HCT116 (cell line): ENCODE results near the gene DNASE1L3. TPM values are rescaled to one million over a fixed set of nuclear protein-coding genes. Genes with fewer than 3 reads are reported as not detected.

Experiments
- ATAC-seq: fragments of 200-7000 bp; cut with Tn5 transposase; 2 replicates; pipeline ENCODE4 v1.9.1; 2020; ENCODE audit warnings: mild to moderate bottlenecking, moderate library complexity
- BruUV-seq: library from RNA; stranded (reverse); fragments of 400-500 nt; replicated peaks from 2 replicates; lab custom pipeline; 2021; lab: Mats Ljungman, UMichigan
- CTCF ChIA-PET: fragments of 300-600 bp; sonication (Branson Sonifier 250); formaldehyde crosslinking; loops from one replicate; lab custom pipeline; 2021; ENCODE audit warnings: antibody characterized with exemption; lab: Charles Lee
- POLR2A ChIA-PET: fragments of 300-600, 350-600 bp; sonication (Branson Sonifier 250); formaldehyde crosslinking; loops from one replicate; lab custom pipeline; 2021; ENCODE audit warnings: antibody characterized with exemption; lab: Charles Lee
- RAD21 ChIA-PET, 2 experiments: fragments of 300-600 bp; sonication (Branson Sonifier 250); formaldehyde crosslinking; loops; one replicate each; lab custom pipeline; 2023; ENCODE audit warnings: low total read pairs in 2 of 2; ENCODE audit not compliant: uncharacterized antibody in 2 of 2, unreplicated experiment in 2 of 2, low non-redundant PET in 1 of 2; lab: Charles Lee
- DNase-seq: peaks from one replicate; pipeline ENCODE4 v3.0.0-alpha.2; 2010; ENCODE audit warnings: low read depth, low spot score
- H2AFZ ChIP-seq: fragments of 200-600 bp; shearing (Covaris generic), sonication (generic); 2 replicates; pipeline ENCODE4 v1.6.1; 2017; ENCODE audit warnings: low read depth, mixed run types, mixed read lengths, antibody characterized with exemption, low read length; ENCODE audit not compliant: poor library complexity, severe bottlenecking
- H3K27ac ChIP-seq: 2 replicates; pipeline ENCODE4 v1.5.1; 2012; ENCODE audit warnings: low read depth, low read length
- H3K27me3 ChIP-seq: fragments of 200-600 bp; sonication (generic); 2 replicates; pipeline ENCODE4 v1.6.1; 2016; ENCODE audit warnings: mixed run types, low read length, mixed read lengths; ENCODE audit not compliant: insufficient read depth
- H3K36me3 ChIP-seq, 2 experiments: fragments of 200-500 bp in 1 of 2; fragments of 200-600 bp in 1 of 2; sonication (Bioruptor generic) in 1 of 2; sonication (generic) in 1 of 2; 2 replicates each; pipeline versions ENCODE4 v1.5.1 to v1.6.1; 2014 to 2016; ENCODE audit warnings: low read length in 2 of 2, inconsistent platforms in 1 of 2, mixed read lengths in 1 of 2, mixed run types in 1 of 2; ENCODE audit not compliant: insufficient read depth in 2 of 2, control insufficient read depth in 1 of 2
- H3K4me1 ChIP-seq, 2 experiments: fragments of 200-600 bp in 1 of 2; sonication (generic) in 1 of 2; 2 replicates each; pipeline versions ENCODE4 v1.5.1 to v1.6.1; 2012 to 2017; ENCODE audit warnings: low read length in 2 of 2, inconsistent platforms in 1 of 2, mild to moderate bottlenecking in 1 of 2, mixed read lengths in 1 of 2, mixed run types in 1 of 2, moderate library complexity in 1 of 2; ENCODE audit not compliant: insufficient read depth in 2 of 2, control insufficient read depth in 1 of 2
- H3K4me2 ChIP-seq: fragments of 200-600 bp; sonication (generic); 2 replicates; pipeline ENCODE4 v1.6.1; 2017; ENCODE audit warnings: mixed run types, low read length, mixed read lengths
- H3K4me3 ChIP-seq, 2 experiments: fragments of 200-600 bp in 1 of 2; sonication (generic) in 1 of 2; replicated peaks in 1 of 2; 2 replicates each; pipeline ENCODE4 v1.5.1; 2011 to 2016; ENCODE audit warnings: low read length in 2 of 2, control low read depth in 1 of 2, low read depth in 1 of 2, mild to moderate bottlenecking in 1 of 2, mixed read lengths in 1 of 2, mixed run types in 1 of 2
- H3K79me2 ChIP-seq: fragments of 200-600 bp; sonication (generic); 2 replicates; pipeline ENCODE4 v1.6.1; 2017; ENCODE audit warnings: mild to moderate bottlenecking, mixed run types, low read length, moderate library complexity, mixed read lengths; ENCODE audit not compliant: insufficient read depth
- H3K9ac ChIP-seq: fragments of 200-600 bp; sonication (generic); 2 replicates; pipeline ENCODE4 v1.6.1; 2016; ENCODE audit warnings: low read length, mixed read lengths
- H3K9me2 ChIP-seq: fragments of 200-600 bp; sonication (generic), shearing (Covaris generic); 2 replicates; pipeline ENCODE4 v1.6.1; 2017; ENCODE audit warnings: mixed run types, mild to moderate bottlenecking, moderate library complexity; ENCODE audit not compliant: insufficient read depth
- H3K9me3 ChIP-seq, 2 experiments: fragments of 200-500 bp in 1 of 2; fragments of 200-600 bp in 1 of 2; sonication (Bioruptor generic) in 1 of 2; sonication (generic) in 1 of 2; 2 replicates each; pipeline ENCODE4 v1.6.1; 2014 to 2017; ENCODE audit warnings: low read length in 2 of 2, mixed read lengths in 2 of 2, inconsistent platforms in 1 of 2, low read depth in 1 of 2, mild to moderate bottlenecking in 1 of 2, mixed run types in 1 of 2, moderate library complexity in 1 of 2; ENCODE audit not compliant: control insufficient read depth in 1 of 2, insufficient read depth in 1 of 2
- H4K20me1 ChIP-seq: fragments of 200-600 bp; sonication (generic), shearing (Covaris generic); 2 replicates; pipeline ENCODE4 v1.6.1; 2017; ENCODE audit warnings: mixed run types, mild to moderate bottlenecking, moderate library complexity; ENCODE audit not compliant: insufficient read depth
- CBX3 ChIP-seq: IDR thresholded peaks from 2 replicates; pipeline ENCODE4 v1.6.1; 2012; ENCODE audit warnings: low read depth
- ELF1 ChIP-seq: IDR thresholded peaks from 2 replicates; pipeline ENCODE4 v1.6.1; 2012; ENCODE audit warnings: low read depth, borderline replicate concordance
- EZH2 ChIP-seq: fragments of 200-600 bp; sonication (generic); IDR thresholded peaks from 2 replicates; pipeline ENCODE4 v1.6.1; 2017; ENCODE audit warnings: antibody characterized with exemption, mixed run types
- EZH2phosphoT487 ChIP-seq: fragments of 200-600 bp; IDR thresholded peaks from 2 replicates; pipeline ENCODE4 v1.6.1; 2018; ENCODE audit warnings: antibody characterized with exemption, borderline replicate concordance
- FOSL1 ChIP-seq: IDR thresholded peaks from 2 replicates; pipeline ENCODE4 v1.6.1; 2012; ENCODE audit warnings: low read depth
- POLR2AphosphoS5 ChIP-seq: IDR thresholded peaks from 2 replicates; pipeline ENCODE4 v1.6.1; 2011; ENCODE audit warnings: mild to moderate bottlenecking, low read depth, low read length, moderate library complexity
- RAD21 ChIP-seq: IDR thresholded peaks from 2 replicates; pipeline ENCODE4 v1.6.1; 2012; ENCODE audit warnings: low read depth, mild to moderate bottlenecking
- SIN3A ChIP-seq: IDR thresholded peaks from 2 replicates; pipeline ENCODE4 v1.6.1; 2012; ENCODE audit warnings: low read depth
- YY1 ChIP-seq: IDR thresholded peaks from 2 replicates; pipeline ENCODE4 v1.6.1; 2011; ENCODE audit warnings: low read length, low read depth, moderate library complexity, mild to moderate bottlenecking; ENCODE audit not compliant: insufficient replicate concordance; ENCODE audit errors: extremely low read depth
- ZFX ChIP-seq: fragments of 450-650 bp; IDR thresholded peaks from 2 replicates; pipeline ENCODE4 v1.6.1; 2017
- intact Hi-C: fragments of 100-400 bp; cut with micrococcal nuclease; formaldehyde crosslinking; loops from 2 replicates; pipeline ENCODE4 v1.10.0; 2022
- total RNA-seq: library from RNA; stranded (reverse); gene quantifications from one replicate; pipeline ENCODE4 v1.2.1, GENCODE V29; 2021; ENCODE audit not compliant: unreplicated experiment
- TF ChIP-seq, protein P1 (sequence below): IDR thresholded peaks from 2 replicates; pipeline ENCODE4 v1.6.1; 2011; ENCODE audit warnings: mild to moderate bottlenecking, low read length, moderate library complexity; ENCODE audit not compliant: insufficient replicate concordance; ENCODE audit errors: extremely low read depth
- TF ChIP-seq, protein P2 (sequence below): IDR thresholded peaks from 2 replicates; pipeline ENCODE4 v1.6.1; 2012
- TF ChIP-seq, protein P3 (sequence below), 3 experiments: fragments of 200-600 bp in 1 of 3; sonication (generic) in 1 of 3; IDR thresholded peaks in 2 of 3; conservative IDR thresholded peaks in 1 of 3; 2 replicates each; pipeline ENCODE4 v1.5.1; 2012 to 2017; ENCODE audit warnings: low read depth in 2 of 3, low read length in 2 of 3, antibody characterized with exemption in 1 of 3, borderline replicate concordance in 1 of 3, control low read depth in 1 of 3, mild to moderate bottlenecking in 1 of 3, mixed read lengths in 1 of 3, mixed run types in 1 of 3, moderate library complexity in 1 of 3; ENCODE audit not compliant: insufficient read depth in 1 of 3
- TF ChIP-seq, protein P4 (sequence below): IDR thresholded peaks from 2 replicates; pipeline ENCODE4 v1.6.1; 2012; ENCODE audit warnings: low read depth

DNASE1L3 gene
- total RNA-seq, 1 experiment from 2014 or later, result not detected

DNA sequence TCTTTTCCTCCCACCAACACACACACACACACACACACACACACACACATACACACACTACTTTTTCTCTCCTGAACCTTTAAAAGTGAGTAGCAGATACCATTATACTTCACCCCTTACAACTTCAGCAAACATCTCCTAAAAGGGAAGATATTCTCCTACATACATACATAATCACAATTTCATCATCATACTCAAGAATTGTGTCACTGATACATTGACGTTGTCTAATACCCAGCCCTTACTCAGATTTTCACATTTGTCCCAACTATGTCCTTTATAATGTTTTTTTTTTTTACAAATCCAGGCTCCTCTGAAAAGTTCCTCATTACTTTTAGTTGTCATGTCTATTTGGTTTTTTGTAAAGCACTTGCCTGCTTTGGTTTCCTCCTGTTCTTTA, 45.3 kb upstream of the DNASE1L3 start:
- DNase-seq, result no peak
- no peak overlapping the region for H3K4me3 ChIP-seq
- H3K9me3 ChIP-seq, result no peaks in the 10 kb centered on the region
- H3K36me3 ChIP-seq, result no peaks in the 10 kb centered on the region; a peak in 1 of 4 replicates
- no peak overlapping the region for H3K4me2 ChIP-seq
- H3K27me3 ChIP-seq, result no peaks in the 10 kb centered on the region
- ChIA-PET CTCF (no interaction called here), POLR2A (no interaction called here), RAD21 (no interaction called here)
- no TSS peak for BruUV-seq
- intact Hi-C loops, result no loop called here
- no peak overlapping the region for H3K27ac ChIP-seq
- H3K9me2 ChIP-seq, result no peaks in the 10 kb centered on the region
- TF ChIP-seq RAD21 (no peak), ELF1 (no peak), EZH2phosphoT487 (no peak), FOSL1 (no peak), CBX3 (no peak), POLR2AphosphoS5 (no peak), YY1 (no peak)
- TF ChIP-seq, protein P1, sequence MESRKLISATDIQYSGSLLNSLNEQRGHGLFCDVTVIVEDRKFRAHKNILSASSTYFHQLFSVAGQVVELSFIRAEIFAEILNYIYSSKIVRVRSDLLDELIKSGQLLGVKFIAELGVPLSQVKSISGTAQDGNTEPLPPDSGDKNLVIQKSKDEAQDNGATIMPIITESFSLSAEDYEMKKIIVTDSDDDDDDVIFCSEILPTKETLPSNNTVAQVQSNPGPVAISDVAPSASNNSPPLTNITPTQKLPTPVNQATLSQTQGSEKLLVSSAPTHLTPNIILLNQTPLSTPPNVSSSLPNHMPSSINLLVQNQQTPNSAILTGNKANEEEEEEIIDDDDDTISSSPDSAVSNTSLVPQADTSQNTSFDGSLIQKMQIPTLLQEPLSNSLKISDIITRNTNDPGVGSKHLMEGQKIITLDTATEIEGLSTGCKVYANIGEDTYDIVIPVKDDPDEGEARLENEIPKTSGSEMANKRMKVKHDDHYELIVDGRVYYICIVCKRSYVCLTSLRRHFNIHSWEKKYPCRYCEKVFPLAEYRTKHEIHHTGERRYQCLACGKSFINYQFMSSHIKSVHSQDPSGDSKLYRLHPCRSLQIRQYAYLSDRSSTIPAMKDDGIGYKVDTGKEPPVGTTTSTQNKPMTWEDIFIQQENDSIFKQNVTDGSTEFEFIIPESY, result no peak
- H3K4me1 ChIP-seq, result peaks cover 15% of the 10 kb centered on the region in 2 experiments
- no peak overlapping the region for H2AFZ ChIP-seq
- no peak for ATAC-seq
- no peaks in the 10 kb centered on the region for H4K20me1 ChIP-seq
- H3K79me2 ChIP-seq, result no peaks in the 10 kb centered on the region
- H3K9ac ChIP-seq, result no peak overlapping the region

DNA sequence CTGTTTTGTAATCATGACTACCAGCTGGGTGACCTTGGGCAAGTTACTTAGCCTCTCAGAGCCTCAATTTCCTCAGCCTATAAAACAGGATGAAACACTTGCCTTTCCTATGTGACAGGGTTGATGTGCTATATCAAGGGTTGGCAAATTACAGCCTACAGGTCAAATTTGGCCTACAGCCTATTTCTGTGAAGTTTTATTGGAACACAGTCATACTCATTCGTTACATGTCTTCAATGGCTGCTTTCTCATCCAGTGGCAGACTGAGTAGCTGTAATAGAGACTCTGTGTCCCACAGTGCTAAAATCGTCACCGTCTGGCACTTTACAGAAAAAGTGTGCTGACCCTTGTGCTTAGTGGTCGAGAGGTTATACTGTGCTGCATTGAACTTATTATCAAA, 43.4 kb upstream of the DNASE1L3 start:
- ChIA-PET RAD21 (no interaction called here), POLR2A (no interaction called here), CTCF (no interaction called here)
- Histone ChIP-seq H3K27ac (no peak overlapping the region), H3K9ac (no peak overlapping the region), H3K79me2 (no peaks in the 10 kb centered on the region), H3K4me1 (peaks cover 0 to 15% of the 10 kb centered on the region in 2 experiments; a peak in 2 of 4 replicates), H2AFZ (no peak overlapping the region), H4K20me1 (no peaks in the 10 kb centered on the region), H3K4me3 (no peak overlapping the region), H3K9me2 (no peaks in the 10 kb centered on the region), H3K4me2 (no peak overlapping the region), H3K27me3 (no peaks in the 10 kb centered on the region), H3K36me3 (no peaks in the 10 kb centered on the region; a peak in 1 of 4 replicates), H3K9me3 (no peaks in the 10 kb centered on the region)
- no peak for DNase-seq
- intact Hi-C loops, result no loop called here
- BruUV-seq, result no TSS peak
- ATAC-seq, result no peak
- TF ChIP-seq EZH2, result no peak
- TF ChIP-seq, protein P2, sequence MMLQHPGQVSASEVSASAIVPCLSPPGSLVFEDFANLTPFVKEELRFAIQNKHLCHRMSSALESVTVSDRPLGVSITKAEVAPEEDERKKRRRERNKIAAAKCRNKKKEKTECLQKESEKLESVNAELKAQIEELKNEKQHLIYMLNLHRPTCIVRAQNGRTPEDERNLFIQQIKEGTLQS, result no peak
- TF ChIP-seq ZFX, result no peak
- TF ChIP-seq, protein P3, sequence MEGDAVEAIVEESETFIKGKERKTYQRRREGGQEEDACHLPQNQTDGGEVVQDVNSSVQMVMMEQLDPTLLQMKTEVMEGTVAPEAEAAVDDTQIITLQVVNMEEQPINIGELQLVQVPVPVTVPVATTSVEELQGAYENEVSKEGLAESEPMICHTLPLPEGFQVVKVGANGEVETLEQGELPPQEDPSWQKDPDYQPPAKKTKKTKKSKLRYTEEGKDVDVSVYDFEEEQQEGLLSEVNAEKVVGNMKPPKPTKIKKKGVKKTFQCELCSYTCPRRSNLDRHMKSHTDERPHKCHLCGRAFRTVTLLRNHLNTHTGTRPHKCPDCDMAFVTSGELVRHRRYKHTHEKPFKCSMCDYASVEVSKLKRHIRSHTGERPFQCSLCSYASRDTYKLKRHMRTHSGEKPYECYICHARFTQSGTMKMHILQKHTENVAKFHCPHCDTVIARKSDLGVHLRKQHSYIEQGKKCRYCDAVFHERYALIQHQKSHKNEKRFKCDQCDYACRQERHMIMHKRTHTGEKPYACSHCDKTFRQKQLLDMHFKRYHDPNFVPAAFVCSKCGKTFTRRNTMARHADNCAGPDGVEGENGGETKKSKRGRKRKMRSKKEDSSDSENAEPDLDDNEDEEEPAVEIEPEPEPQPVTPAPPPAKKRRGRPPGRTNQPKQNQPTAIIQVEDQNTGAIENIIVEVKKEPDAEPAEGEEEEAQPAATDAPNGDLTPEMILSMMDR (IDR thresholded peaks at IDR 0.05 in 2 of 3, conservative IDR thresholded peaks at IDR 0.05 in 1 of 3; ENCODE audit: borderline replicate concordance in 1 of 3, insufficient read depth in 1 of 3, low read depth in 2 of 3, low read length in 2 of 3), result no peak
- TF ChIP-seq, protein P4, sequence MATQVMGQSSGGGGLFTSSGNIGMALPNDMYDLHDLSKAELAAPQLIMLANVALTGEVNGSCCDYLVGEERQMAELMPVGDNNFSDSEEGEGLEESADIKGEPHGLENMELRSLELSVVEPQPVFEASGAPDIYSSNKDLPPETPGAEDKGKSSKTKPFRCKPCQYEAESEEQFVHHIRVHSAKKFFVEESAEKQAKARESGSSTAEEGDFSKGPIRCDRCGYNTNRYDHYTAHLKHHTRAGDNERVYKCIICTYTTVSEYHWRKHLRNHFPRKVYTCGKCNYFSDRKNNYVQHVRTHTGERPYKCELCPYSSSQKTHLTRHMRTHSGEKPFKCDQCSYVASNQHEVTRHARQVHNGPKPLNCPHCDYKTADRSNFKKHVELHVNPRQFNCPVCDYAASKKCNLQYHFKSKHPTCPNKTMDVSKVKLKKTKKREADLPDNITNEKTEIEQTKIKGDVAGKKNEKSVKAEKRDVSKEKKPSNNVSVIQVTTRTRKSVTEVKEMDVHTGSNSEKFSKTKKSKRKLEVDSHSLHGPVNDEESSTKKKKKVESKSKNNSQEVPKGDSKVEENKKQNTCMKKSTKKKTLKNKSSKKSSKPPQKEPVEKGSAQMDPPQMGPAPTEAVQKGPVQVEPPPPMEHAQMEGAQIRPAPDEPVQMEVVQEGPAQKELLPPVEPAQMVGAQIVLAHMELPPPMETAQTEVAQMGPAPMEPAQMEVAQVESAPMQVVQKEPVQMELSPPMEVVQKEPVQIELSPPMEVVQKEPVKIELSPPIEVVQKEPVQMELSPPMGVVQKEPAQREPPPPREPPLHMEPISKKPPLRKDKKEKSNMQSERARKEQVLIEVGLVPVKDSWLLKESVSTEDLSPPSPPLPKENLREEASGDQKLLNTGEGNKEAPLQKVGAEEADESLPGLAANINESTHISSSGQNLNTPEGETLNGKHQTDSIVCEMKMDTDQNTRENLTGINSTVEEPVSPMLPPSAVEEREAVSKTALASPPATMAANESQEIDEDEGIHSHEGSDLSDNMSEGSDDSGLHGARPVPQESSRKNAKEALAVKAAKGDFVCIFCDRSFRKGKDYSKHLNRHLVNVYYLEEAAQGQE, result no peak
- no peak for TF ChIP-seq SIN3A
